Panc1 (cell line): ENCODE measurements around the gene CDK5RAP3.

ENCODE experiments used
- SIN3A ChIP-seq: IDR thresholded peaks from 2 replicates; pipeline ENCODE4 v1.6.1; 2012; ENCODE audit warnings: low read depth, mild to moderate bottlenecking, low read length, moderate library complexity, borderline replicate concordance; ENCODE audit not compliant: insufficient read depth
- TF ChIP-seq, protein P1 (sequence below): fragments of 450-650 bp; IDR thresholded peaks from 2 replicates; pipeline ENCODE4 v1.5.1; 2017; ENCODE audit warnings: mild to moderate bottlenecking

DNA sequence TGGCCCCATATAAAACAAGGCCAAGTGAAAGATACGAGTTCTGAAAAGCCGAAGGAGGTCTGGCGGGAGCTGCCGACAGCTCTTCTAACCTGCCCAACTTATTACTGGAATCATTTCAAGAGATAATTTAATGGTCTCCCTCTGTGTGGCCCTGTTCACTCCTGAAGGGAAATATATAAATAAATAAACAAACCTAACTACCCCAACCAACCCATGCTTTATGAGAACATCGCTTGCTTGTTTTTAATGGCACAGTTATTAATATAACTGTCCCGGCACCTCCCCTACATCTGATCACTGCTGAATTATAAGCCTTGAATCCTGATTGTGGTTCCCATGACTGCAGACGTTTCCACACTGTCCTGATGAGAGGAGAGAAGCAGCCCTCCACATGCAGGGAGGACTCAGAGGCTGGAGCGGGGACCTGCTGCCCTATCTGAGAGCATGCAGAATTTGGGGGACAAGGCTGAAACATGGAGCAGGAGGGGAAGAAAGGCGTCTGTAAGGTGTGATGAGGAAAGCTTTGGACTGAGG, 22.2 kb downstream of the CDK5RAP3 start:
- TF ChIP-seq, protein P1, sequence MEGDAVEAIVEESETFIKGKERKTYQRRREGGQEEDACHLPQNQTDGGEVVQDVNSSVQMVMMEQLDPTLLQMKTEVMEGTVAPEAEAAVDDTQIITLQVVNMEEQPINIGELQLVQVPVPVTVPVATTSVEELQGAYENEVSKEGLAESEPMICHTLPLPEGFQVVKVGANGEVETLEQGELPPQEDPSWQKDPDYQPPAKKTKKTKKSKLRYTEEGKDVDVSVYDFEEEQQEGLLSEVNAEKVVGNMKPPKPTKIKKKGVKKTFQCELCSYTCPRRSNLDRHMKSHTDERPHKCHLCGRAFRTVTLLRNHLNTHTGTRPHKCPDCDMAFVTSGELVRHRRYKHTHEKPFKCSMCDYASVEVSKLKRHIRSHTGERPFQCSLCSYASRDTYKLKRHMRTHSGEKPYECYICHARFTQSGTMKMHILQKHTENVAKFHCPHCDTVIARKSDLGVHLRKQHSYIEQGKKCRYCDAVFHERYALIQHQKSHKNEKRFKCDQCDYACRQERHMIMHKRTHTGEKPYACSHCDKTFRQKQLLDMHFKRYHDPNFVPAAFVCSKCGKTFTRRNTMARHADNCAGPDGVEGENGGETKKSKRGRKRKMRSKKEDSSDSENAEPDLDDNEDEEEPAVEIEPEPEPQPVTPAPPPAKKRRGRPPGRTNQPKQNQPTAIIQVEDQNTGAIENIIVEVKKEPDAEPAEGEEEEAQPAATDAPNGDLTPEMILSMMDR: no peak
- TF ChIP-seq SIN3A: no peak
